ENCODE data around the gene BBLN.
"Not testable (repeated sequence)": the region's sequence is repeated elsewhere in the genome, so short reads cannot be mapped to it uniquely, and the experiment has no call there.

BBLN gene

DNA sequence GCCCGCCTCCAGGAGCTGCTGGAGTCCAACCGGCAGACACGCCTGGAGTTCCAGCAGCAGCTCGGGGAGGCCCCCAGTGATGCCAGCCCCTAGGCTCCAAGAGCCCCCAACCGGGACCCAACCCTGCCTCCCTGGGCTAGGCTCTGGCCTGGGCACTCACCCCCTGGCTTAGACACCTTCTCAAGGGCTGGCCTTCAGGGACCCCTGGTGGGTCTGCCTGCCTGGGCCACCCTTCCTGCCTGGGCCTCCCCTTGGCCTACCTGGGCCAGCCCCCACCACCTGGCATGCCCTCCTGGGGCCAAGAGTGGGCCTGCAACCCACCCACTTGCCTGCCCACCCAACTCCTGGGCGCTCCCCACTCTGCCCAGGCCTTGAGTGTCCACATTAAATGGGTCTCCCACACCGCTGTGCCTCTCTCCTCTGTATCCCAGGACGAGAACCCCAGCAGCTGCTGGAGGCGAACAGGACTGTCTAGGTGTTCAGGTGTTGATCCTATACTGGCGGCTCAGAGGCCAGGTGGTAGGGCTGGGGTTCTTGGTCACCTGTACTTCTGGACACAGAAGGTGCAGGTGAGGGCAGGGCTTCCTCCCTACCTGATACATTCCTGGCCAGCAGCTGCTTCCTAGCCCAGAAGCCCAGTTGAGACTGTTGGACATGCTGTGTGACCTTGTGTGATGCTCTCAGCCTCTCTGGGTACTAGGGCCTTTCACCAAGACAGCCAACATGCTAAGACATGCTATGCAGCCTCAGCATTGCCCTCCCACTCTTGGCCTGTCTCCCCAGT, 3.6 kb downstream of the BBLN start:
- no peak for DNase-seq (ENCODE audit: low spot score)

DNA sequence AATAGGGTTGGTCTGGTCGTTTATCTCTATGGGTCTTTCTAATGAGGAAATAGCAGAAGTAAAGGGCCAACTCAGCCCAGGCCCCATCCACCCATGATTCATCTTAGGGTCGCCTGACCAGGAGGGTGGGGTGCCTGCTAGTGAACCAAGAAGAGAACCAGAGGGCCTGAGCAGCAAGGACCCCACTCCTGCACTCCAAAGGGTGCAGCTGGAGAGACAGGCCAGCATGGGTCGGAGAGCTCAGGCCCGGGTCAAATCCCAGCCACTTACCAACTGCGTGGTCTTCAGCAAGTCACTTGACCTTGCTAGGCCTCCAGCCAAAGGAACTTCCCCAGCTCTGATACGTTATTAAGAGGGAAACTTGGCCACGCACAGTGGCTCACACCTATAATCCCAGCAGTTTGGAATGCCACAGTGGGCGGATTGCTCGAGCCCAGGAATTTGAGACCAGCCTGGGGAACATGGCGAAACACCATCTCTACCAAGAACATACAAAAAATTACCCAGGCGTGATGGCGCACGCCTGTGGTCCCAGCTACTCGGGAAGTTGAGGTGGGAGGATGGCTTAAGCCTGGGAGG, 4.3 kb downstream of the BBLN start:
- no peak for DNase-seq (ENCODE audit: low spot score)

DNA sequence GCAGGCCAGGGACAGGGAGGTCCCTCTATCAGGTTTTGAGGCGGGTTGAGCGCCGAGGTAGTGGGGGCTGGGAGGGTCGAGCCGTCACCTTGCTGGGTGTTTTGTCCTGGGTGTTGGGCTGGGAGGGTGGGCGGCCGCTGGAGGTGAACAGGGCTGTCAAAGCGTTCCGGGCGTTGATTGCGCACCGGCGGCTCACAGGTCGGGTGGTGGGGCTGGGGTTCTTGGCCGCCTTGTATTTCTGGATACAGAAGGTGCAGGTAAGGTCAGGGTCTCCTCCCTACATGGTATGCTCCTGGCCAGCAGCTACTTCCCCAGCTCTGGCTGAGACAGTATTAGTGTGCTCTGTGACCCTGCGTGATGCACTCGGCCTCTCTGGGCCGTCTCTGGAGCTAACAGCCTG, 6.1 kb downstream of the BBLN start:
- no peak for DNase-seq (ENCODE audit: low spot score)

- DNase-seq (ENCODE audit: low spot score), result no peak
Observed at GRCh38 chr9:128167209-128167608, 7.1 kb downstream of the BBLN start.

DNA sequence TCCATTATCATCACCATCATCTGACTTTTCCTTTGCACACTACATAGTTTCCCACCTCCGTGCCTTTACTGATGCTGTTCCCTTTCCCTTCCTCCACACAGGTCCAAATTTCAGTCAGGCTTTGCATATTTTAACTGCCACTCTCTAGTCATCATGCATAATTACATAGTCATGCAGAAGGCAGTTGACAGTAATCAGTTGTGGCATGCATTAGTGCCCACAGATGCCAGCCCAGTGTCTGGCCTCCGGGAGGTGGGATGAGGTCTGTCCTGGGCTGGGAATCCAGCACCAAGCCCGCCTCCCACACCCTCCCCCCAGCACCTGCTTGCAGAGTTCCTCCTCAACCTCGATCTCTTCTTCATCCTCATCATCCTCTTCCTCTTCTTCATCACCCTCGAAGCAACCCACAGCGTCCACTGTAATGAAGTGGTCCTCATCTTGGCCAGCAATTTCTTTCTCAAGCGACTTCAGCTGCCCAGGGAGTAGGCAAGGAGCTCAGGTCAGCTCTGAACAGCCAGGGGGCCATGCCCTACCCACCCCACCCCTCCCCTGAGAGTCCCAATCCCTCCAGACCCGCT, 8.8 kb downstream of the BBLN start:
- DNase-seq (ENCODE audit: low spot score), result no peak

- DNase-seq (ENCODE audit: low spot score), result no peak
Observed at GRCh38 chr9:128169492-128169891, 9.4 kb downstream of the BBLN start.

DNA sequence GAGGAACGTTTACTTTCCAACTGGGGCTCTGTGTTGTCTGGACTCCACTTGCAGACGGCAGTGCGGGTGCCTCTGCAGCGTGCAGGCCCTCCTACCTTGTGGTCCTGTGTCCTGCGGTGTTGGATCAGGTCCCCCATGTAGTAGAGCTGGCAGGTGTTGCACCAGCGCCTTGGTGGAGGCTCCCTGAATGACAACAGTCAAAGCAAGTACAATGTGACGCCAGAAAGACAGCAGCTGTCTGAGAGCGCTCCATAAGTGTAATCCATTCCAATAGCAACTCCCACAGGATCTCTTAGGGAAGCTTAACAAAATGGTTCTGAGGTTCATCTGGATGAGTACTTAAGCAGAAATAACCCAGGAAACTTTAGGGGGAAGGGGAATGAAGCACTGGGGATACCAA, 9.9 kb downstream of the BBLN start:
- DNase-seq (ENCODE audit: low spot score), result peak; percentile 86

DNA sequence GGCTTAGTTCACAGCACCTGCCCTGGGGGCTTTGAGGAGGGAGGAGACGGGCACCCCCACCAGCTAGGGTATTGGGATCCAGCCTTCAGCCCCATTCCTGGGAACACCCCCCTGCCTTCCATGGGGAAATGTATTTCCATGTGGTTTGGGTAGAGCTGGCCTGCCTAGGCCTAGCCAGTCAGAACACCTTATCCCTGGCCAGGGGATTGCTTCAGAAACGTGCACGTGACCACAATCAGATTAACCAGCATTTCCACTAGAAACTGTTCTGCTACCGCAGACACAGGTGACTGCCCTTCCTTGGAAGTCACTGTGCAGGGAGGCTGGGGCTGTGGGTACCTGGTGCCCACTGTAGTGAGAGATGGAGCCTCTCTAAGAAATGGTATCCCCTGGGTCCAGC, 14.0 kb downstream of the BBLN start:
- no peak for DNase-seq (ENCODE audit: low spot score)

DNA sequence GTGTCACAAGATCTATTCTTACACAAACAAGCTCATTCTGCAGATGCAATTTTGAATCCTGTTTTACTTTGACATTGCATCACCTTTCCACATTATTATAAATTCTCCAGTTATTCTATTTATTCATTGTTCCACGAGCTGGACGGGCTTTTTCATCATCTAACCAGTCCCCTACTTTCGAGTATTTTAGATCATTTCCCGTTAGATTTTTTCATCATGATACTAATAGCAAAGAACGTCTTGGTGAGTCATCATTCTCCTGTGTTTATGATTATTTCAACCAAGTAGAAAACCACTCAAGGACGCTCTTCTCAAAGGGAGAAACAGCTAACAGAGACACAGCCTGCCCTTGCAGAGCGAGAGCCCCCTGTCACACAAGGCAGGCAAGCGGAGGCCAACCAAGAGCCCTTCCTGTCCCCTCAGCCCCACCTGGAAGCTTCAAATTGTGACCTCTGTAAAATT, 15.1 kb downstream of the BBLN start:
- no peak for DNase-seq (ENCODE audit: low spot score)

DNA sequence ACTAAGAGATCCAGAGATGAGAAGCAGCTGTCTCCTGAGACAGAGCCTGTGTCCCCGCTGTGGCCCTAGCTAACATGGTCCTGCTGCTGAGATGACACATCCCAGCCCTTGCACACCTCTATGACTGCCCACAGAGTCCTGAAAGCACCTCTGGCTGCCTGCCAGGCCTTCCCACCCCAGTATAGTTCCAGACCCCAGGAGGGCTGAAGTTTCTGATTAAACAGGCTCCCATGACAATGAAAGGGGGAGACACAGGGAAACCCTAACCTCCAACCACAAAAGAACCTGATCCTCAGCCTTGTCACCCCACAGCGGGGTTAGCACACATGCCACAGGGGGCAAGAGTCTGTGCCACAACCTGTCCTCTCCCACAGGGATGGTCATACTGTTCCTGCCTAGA, 15.7 kb downstream of the BBLN start:
- no peak for DNase-seq (ENCODE audit: low spot score)

DNA sequence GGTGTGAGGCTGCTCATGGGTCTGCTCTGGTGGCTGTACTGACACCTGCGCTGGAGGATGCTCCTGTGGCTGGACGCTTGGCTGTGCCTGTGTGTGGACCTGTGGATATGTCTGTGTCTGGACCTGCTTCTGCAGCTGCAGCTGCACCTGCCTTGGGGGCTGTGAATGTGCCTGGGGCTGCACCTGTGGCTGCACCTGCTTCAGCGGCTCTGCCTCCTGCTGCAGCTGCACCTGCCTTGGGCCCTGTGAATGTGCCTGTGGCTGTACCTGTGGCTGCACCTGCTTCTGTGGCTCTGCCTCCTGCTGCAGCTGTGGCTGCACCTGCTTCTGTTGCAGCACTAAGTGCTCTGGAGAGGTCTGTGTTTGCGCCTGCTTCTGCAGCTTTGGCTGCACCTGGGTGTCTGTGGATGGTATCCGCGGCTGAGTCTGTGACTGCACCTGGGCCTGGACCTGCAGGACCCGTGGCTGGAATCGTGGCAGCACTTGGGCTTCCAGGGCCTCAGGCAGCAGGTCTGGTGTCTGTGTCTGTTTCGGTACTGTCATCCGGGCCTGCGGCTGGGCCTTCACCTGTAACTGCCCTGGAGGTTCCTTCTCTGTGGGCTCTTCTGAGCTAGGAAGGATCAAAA, 18.9 kb downstream of the BBLN start:
- no peak for DNase-seq (ENCODE audit: low spot score)

DNA sequence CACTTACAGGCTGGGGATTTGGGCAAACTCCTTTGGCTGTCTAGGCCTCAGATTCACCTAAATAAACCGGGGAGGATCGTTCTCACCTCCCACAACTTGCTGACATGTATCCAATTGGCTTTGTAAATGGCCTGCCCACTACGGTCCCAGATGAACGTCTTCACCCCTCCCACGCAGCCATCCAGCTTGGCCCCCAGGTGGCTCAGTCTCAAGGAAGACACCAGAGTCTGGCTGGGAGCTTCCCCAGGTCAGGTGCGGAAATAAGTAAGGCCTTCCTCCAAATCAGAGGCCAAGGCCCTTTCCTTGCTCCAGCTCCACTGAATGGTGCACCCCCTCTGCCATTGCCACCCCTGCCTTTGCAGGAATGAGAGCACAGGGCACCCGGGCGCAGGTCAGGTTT, 19.9 kb downstream of the BBLN start:
- DNase-seq (ENCODE audit: low spot score), result no peak

- no peak for DNase-seq (ENCODE audit: low spot score)
Observed at GRCh38 chr9:128180447-128180846, 20.4 kb downstream of the BBLN start.

GRCh38 chr9:128181480-128181879, 21.4 kb downstream of the BBLN start:
- not testable (repeated sequence) for DNase-seq (ENCODE audit: low spot score)

DNA sequence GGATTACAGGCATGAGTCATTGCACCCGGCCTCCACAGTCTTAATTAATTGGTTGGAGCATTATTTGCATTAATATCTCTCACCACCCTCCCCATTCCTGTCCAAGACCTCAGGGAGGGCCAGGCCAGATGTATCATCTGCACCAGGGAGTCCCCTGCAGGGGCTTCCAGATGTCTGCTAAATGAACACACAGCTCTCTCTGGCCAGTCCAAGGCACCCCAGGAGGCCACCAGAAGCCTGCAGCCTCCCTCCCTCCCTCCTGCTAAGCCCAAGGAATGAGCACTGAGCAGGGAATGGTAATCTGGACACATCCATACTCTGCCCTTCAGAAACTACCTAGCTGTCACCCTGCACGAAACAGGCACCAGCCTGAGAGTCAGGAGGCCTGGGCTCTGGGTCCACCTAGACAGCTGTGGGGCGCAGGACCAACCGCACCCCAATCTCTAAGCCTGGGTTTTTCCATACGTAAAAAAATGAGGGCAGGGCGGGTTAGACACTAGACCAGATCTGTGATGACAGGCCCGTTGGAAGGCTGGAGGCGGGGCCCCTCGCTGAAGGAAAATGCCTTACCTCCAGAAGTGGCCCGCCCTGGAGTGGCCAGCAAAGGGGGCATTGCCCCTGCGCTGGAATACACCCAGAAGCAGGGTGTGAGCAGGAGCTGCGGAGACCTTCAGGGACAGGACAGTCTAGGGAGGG, 23.0 kb downstream of the BBLN start:
- DNase-seq (ENCODE audit: low spot score), result no peak

DNA sequence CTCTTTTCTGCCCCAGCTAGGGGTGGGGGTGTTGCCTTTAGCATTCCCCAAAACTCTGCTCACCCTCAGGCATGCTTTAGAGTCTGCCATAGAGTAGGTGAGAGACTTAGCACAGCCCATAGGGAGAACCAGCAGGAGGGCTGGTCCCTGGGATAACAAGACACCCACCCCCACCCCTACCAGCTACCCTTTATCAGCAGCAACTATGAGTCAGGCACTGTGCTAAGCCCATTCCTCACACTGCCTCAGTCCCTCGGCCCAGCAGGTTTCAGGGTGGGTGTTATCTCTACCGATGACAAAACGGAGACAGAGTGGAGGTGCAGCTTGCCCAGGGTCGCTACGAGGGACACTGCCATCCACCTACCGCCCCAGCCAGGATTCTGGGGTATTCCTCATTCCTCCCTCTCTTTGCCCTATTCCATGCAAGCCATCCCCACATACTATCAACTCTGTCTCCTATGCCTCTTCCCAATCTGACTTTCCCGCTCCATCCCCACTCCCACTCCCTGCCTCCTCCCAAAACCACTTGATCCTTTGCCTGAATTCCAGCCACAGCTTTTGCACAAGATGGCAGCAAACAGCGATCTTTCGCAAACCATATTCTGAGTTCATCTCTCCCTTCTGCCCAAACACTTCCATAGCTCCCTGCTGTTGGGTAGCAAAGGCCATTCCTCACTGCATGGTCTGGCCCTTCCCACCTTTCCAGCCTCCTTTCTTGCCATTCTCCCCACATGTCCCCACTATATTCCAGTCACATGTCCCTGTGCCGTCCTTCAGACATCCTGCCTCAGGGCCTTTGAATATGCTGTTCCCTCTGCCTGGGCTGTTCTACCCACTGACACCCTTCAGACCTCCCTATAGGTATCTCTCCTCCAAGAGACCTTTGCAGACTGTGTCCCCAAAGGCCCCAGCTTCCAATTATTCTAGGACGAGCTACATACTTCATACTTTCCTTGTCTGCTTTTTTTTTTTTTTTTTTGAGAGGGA, 26.2 kb downstream of the BBLN start:
- no peak for DNase-seq (ENCODE audit: low spot score)

- no peak for DNase-seq (ENCODE audit: low spot score)
Observed at GRCh38 chr9:128187361-128187760, 27.3 kb downstream of the BBLN start.

DNA sequence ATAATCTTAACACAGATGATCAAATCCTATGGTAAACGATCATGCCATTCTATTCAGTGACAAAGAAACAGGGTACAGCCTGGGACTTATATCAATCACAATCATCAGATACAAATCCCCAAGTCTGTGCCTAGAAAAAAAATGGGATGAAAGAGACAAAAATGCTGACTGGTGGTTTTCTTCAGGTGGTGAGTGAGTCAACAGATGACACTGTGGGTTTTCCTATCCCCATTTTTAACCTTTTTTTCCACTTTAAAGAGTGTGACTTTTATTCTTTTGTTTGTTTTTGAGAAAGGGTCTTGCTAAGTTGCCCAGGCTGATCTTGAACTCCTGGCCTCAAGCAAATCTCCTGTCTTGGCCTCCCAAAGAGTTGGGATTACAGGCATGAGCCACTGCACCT, 28.1 kb downstream of the BBLN start:
- no peak for DNase-seq (ENCODE audit: low spot score)

DNA sequence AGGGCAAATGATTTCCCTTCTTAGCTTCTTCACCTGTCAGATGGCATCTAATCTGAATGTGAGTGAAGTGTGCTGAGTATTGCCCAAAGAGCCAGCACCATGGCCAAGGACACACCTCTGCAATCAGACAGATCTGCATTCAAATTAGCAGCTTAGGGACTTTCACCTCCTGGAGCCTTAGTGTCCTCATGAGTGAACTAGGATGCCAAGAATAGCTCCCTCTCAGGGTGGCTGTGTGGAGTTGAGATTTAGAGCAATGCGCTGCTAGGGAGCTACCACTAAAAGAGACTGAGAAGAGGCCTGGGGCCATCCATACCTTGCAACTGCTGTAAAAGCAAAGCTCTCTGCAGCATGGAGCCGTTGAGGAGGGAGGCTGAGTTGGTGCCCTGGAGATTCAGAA, 29.9 kb downstream of the BBLN start:
- DNase-seq (ENCODE audit: low spot score), result no peak

GRCh38 chr9:128190516-128191405, 30.7 kb downstream of the BBLN start:
- no peak for DNase-seq (ENCODE audit: low spot score)

All from D341Med (cell line).